SKM-1 (cell line): ENCODE data around the gene COL6A3.

Source experiments
- DNase-seq: peaks from one replicate; lab custom pipeline; 2025; ENCODE audit not compliant: unreplicated experiment; lab: John Stamatoyannopoulos, UW

COL6A3 gene

DNA sequence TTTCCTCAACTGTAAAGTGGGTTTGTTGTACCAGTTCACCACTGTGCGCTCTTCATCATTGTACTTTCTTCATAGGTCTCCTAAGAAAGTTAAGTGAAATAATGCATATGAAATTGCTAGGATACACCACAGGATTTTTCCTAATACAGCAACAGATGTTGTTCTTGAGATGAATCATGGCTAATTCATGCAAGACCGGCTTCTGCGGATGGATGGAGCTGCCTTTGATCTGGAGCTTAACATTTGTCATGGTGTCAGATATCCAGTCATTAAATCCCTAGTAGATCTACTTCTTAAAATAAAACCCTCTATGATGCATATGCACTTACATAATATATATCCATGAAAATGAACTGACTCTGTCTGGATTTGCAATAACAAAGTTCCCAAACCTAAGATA lies 114.1 kb downstream of the COL6A3 start:
- DNase-seq: no peak

DNA sequence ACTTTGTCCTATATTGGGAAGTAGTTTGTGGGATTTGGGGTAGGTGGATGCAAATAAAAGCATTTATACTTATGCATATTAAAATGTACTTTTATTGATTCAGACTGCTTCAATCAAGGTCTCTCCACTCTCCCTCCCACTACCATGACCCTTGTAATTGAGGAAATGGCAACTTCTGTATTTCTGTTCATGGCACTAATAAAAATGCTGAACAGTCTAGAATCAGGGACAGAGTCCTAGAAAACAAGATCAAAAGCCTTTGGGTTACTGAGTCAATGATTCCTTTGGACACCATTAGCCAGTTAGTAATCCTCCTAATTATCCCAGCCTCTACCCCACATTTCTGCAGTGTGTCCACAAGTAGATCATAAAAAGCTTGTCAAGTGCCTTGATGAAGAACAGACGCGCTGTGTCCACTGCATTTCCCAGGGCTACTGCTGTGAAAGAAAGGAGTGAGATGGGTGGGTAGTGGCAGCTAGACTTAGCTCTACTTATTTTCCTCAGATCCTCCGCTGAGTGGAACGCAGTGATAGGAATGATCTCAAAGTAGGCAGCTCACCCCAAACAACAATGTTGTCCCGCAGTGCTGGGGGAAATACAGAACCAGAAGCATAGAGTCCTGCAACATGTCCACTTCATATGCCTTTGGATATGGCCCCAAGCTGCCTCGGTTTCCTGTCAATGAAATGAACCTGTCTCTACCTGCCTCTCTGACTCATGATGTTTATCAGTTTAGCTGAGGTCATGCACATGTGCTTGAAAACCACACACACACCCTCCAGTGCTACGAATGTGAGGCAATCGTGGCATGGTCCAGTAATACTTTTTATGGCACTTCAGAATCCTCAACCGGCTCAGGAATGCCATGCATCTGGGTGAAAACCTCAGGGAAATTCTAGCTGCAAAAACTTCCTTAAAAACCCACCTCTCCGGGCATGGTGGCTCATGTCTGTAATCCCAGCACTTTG lies 115.5 kb downstream of the COL6A3 start:
- no peak for DNase-seq

DNA sequence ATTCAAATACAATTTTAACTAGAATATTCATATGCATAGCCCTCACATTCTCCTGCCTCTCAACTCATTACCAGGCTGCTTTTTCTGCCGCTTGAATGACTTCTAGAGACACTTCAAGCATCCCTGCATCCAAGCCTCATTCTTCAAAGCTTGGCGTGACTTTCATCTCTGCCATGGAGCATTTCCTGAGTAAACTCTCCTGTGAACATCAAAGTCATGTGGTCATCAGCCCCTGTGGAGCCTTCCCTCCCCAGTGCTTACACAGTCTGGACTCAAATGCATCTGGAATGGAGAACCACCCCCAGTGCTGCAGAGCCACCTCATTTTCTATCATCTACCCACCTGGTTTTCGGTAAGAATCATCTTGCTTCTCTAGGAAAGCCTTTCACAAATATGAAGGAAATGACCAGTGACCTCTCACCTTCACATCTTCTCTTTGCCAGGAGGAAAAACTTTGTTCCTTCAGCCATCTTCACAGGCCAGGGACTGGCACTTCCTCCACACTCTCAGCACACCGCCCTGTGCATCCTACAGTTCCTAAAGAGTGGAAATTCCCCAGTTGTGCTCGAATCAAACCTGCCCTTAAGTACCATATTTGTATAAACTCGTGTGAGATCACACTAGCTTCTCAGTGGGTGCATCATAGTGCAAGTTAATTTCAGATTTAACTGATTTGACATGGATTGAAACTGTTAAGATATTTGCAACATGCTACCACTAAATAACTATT lies 116.4 kb downstream of the COL6A3 start:
- no peak for DNase-seq

DNA sequence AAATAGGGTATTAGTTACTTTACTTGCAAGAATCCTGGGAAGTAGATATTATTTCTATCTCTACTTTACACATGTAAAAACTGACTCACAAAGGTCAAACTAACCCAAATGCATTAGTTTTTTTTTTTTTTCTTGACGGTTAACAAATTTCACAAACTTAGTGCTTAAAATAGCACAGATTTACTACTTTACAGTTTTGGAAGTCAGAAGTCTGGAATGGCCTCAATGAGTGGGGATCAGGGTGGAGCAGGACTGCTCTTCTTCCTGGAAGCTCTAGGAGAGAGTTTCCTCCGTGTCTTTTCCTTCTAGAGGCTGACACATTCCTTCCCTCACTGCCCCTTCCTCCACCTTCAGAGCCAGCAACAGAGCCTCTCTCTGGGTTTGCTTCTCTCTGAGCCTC lies 117.2 kb downstream of the COL6A3 start:
- DNase-seq: no peak

DNA sequence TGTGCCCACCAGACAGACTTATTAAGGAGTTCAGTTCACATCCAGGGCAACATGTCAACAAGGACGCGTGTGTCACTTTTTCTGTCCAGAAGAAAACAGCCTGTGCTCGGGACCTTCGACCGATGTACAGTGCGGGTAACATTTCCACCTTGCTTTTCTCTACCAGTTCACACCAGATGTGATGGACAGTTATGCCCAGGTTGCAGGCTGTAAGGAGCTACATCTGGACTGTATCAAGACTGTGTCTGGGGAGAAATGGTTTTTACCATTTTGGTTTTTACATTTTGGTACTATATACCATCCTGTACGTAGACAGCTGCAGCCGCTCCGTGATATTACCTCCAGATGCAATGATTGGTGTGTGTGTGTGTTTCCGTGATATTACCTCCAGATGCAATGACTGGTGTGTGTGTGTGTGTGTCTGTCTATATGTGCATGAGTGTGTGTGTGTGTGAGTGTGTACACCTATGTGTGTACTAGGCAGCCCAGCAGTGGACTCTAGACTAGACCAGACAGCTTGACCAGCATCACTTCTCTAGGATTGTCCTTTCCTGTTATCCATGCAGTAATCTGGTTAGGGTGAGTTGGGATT lies 118.0 kb downstream of the COL6A3 start:
- DNase-seq: no peak

DNA sequence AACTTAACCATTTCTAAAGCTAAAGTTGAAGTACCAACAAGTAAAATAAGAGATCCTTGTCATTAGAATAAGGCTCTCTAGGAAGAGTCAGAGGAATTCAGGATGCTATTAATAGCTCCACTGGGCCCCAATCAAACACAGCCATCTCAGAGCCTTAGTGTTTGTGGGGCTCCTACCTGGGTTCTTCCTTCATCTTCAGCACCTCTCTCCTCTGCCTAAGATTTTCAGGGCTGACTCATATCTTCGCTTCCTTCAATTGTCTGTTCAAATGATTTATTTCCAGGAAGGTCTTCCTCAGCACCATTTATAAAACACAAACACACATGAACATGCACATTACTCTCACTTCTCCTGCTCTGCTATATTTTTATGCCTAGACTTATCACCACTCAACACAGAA lies 119.5 kb downstream of the COL6A3 start:
- DNase-seq: no peak

DNA sequence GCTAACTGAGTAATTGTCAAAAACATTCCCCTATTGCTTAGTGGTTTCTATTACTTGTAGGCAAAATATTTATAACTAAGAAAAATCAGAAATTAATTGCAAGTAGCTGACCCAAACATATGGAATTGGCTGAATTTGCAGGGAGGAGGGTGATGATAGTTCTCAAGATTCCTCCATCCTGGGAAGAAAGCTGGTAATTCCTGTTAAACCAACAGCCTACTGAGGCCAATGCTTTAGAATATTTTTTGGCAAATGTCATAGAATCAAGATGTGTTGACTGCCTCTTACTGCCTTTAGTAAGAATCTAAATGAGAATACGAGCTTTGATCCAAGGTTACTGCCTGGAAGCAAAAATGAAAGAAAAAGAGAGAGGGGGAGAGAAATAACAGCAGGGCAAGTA lies 120.0 kb downstream of the COL6A3 start:
- DNase-seq: no peak

DNA sequence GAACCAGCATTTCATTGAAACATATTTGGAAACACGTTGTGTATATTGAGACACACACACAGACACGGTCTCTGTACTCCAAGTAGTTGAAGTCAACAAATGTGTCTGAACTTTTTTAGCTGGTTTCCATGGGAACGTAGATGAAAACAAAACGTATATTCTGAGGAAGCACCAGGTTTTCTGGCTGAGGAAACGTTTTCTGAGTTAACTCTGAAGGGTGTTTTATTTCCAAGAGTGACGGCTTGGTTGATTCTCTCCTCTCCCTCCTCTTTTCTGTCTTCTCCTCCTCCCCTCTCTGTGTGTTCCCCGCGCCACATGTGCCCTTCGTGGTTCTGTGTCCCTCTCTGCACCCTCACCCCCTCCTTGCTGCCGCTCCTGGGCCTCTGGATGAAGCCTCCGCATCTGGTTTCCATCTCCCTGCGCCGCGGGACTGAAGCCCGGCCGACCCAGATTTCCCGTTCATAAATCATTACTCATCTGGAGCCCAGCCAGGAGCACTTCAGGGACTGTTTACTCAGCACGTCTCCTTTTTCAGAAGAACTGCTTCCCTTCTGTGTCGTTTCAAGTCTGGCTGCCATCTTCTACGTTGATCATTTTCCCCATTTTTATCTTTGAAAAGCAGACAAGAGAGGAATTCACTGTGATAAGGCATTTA lies 122.7 kb downstream of the COL6A3 start:
- DNase-seq: no peak

DNA sequence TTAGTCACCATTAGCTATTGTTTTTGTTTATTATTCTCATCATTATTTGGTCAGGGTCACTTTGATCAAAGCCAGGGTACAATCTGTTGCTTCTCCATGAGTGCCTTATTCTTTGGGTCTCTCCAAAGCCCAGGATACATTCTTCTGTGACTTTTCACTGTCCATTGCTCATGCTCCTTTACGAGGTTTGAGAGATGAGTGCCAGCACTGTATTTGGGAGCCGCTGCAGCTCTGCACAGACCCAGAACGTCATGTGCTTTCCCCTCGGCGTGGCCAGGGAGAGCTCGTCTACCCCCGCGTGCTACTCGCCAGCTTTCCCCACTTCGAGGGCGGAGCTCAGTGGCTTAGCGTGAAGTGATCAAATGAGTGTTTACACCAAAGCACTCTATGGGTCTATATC lies 123.7 kb downstream of the COL6A3 start:
- no peak for DNase-seq

DNA sequence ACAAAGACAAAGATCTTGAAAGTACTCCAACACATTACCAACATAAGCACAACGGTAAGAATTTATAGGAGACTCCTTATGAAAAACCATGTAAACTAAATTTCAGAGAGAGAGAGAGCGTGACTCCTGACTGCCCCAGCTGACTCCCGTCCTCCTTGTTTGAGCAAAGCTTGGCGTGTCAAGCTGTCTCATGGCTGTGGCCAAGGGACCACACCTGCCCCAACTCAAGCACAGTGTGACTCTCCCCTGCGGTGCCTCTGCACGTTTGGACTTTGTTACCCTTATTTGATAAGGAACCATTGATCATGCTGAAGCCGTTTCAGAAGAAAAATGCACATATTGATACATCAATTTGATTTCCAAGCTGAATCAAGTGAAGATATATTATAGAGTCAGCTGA lies 124.8 kb downstream of the COL6A3 start:
- no peak for DNase-seq

DNA sequence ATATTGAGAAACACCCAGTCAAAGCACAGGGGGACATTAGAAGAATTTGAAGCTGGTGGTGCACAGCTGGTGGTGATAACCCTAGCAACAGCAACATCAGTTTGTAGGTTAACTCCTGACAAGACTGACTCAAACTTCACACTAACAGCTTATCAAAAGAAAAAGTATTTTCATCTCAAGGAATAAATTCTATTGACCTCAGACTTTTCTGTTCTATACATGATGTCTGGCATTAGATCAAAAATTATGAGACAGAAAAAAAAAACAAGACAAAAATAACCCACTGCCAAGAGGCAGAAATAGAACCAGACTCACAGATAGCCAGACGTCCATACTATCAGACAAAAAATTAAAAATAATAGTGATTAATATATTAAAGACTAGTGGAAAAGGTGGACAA lies 126.1 kb downstream of the COL6A3 start:
- DNase-seq: no peak

DNA sequence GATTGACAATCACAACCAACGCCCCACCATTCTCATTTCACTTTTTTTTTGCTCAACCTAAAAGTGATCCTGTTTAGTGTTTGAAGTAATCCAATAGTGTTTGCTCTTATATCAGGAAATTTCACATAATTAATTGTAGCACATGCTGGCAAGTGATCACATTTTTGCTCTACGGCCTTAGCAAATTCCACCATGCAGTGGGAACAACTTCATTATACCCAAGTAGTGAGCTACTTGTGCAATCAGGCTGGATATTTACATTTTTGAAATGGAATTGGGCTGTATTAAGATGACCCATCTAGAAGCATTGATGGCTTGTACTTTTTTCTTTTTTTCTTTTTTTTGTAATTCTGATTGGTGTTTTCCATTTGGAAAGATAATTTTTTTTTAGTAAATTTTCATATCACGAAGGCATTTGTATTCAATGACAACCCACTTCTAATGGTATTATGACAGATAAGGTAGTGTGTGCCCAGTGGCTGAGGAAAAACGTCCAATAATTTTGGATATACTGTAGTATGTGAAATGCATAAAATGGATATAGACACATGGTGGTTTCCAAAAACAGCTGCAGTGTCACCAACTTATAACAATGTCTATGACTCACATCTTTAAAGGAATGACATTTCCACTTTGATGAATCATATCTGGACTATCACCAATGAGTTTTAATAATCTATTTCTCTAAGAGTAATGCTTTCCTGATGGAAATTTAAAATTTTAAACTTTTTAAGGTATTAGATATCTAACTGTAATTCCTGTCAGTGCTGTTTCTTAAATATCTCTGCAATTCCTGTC lies 130.6 kb downstream of the COL6A3 start:
- no peak for DNase-seq

DNA sequence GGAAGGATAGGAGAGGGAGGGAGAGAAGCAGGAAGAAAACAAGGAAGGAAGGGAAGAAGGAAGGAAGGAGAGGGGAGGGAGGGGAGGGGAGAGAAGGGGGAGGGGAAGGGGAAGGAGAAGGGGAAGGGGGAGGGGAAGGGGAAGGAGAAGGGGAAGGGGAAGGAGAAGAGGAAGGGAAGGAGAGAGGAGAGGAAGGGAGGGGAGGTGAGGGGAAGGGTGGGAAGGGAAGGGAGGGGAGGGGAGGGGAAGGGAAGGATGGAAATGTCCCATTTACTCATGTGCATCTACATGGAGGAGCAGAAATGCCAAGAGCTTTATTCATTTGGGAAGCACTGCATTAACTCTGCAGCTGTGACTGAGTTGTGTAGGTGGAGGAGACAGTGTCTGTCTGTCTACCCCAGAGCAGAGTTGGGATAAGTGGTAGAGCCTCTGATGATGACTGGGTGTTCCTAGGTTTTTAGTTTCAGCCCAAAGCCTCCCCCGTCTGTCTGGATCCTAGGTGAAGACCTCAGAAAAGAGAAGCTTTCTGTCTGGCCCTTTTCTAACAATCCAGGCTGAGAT lies 131.3 kb downstream of the COL6A3 start:
- DNase-seq: no peak

DNA sequence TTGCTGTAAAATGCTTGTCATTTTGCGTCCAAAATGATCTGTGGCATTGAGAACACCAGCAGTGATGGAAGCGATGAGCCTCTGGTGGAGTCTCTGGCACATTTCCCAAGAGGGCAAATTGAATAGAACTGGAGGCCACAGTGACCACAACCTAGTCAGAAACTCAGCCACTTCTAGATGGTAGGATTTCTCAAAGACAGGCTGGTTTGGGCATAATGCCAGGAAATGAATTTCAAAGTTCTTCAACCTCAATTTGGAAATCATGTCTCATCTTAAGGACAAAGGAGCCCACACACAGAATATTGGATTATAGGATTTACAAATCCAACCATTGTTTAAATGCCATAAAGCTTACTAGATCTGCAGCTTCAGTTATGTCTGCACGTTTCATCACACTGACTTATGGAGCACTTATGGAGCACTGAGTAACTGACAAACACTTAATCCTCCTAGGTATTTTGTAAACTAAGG lies 132.1 kb downstream of the COL6A3 start:
- peak; percentile 30 for DNase-seq

DNA sequence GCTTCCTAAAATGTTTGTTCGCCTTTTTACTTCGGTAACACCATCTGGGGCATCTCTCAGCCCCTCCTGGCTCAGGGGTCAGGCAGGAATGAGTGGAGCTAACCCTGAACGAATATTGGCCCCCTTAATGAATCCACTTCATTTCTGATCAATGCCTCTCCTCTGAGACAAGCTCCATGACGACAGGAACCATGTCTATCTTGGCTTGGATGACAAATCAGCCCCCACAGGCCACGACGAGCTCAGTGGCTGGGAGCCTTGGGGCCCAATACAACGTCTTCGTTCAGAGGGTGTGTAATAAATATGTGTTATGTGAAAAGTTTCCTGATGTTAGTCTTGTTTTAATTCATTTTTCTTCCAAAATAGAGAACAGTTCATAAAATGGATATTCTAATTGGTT lies 133.0 kb downstream of the COL6A3 start:
- DNase-seq: no peak

DNA sequence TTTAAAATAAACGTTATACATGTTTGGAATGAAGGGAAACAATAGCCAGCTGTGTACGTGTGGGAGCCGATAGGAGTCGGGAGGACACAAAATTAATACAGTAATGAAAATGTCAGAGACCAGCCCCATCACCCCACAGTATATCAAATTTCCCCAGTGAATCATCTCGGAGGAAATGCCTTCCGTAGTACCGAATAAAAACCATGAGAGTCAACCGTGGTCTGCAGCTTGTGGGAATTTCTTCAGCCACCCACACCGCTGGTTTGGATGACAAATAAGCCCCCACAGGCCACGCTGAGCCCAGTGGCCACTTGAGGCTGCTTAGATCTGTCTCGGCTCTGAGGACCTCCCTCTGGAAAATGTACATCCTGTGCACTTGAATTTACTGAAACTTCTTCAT lies 133.7 kb downstream of the COL6A3 start:
- DNase-seq: no peak

DNA sequence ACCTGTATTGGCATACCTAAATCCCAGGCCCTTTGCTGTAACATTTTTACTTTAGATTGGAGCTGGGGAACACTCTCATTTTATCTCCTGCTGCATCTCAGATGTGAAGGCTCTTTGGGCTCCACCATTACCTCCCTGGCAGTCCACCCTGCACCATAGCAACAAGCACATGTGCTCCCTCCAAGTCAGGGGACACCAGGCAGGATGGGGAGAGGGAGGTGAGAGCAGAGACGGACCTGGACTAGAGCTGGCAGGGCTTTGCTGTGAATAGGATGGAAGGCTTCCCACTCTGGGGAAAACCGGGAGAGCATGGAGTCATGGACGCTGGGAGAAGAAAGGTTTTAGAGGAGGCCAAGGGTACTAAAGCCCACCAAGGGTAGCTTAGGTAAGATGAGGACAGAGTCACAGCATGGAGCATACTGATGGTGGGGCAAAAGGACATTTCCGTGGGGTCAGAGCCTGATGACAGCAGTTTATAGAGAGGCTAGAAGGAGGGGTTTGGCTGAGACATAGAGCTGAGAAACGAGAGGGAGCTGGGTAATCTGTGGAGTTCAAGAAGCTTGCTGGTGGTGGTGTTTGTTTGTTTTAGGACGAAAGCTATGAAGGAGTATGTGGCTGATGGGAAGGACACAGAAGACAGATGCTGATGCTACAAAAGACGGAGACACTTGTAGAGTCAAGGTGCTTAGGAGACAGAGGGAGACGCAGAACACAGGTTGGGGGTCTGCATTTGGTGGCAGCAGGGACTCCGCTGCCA lies 134.8 kb downstream of the COL6A3 start:
- no peak for DNase-seq

DNA sequence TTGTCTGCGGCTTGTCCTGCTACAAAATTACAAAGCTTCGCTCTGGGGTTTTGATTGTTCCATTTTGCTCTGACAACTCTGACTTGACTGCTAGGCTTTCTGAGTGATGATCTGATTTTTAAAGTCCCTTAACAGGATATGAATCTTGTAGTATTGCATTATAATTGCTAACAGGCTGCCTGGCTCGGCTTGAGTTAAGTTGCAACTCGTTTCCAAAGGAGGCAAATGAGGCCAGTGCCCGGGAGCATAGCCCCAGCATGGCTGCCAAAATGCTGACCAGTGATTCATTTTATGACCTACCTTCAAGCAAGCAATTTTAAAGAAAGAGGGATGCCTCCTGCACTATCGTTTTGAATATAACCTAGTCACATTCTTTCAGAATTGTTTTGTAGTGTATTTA lies 135.4 kb downstream of the COL6A3 start:
- DNase-seq: no peak

DNA sequence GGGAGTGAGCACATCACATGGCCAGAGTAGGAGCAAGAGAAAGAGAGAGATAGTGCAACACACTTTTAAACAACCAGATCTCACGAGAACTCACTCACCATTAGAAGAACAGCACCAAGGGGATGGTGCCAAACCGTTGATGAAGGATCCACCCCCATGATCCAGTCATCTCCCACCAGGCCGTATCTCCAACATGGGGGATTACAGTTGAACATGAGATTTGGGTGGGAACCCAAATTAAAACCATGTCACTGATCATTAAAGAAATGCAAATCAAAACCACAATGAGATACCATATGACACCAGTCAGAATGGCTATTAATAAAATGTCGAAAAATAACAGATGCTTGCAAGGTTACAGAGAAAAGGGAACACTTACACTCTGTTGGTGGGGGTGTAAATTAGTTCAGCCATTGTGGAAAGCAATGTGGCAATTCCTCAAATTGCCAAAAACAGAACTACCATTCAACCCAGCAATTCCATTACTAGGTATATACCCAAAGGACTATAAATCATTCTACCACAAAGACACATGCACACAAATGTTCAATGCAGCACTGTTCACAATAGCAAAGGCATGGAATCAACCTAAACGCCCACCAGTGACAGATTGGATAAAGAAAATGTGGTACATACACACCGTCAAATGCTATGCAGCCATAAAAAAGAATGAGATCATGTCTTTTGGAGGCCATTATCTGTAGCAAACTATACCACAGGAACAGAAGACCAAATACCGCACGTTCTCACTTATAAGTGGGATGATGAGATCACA lies 137.1 kb downstream of the COL6A3 start:
- DNase-seq: no peak
